H9 (cell line): ENCODE results near the gene IFNL1. TPM values are rescaled to one million over a fixed set of nuclear protein-coding genes. Genes with fewer than 3 reads are reported as not detected.

Experiments
- DNase-seq: peaks from one replicate; pipeline ENCODE4 v3.0.0-alpha.2; 2017
- H2AFZ ChIP-seq: one replicate; pipeline ENCODE4 v1.6.1; 2013; ENCODE audit warnings: mild to moderate bottlenecking, low read length, control low read depth, moderate library complexity
- H2AK5ac ChIP-seq: 2 replicates; pipeline ENCODE4 v1.6.1; 2013; ENCODE audit warnings: low read length, control low read depth, mixed read lengths; ENCODE audit not compliant: insufficient read length
- H2BK120ac ChIP-seq: one replicate; pipeline ENCODE4 v1.6.1; 2013; ENCODE audit warnings: low read depth, mild to moderate bottlenecking, low read length, control low read depth, inconsistent platforms; ENCODE audit not compliant: poor library complexity, severe bottlenecking
- H2BK12ac ChIP-seq: 2 replicates; pipeline ENCODE4 v1.6.1; 2013; ENCODE audit warnings: low read length, control low read depth, mixed read lengths, low read depth; ENCODE audit not compliant: insufficient read length
- H2BK15ac ChIP-seq: 2 replicates; pipeline ENCODE4 v1.6.1; 2013; ENCODE audit warnings: low read depth, low read length, control low read depth
- H2BK20ac ChIP-seq: one replicate; pipeline ENCODE4 v1.6.1; 2013; ENCODE audit warnings: low read depth, mild to moderate bottlenecking, low read length, control low read depth, inconsistent platforms; ENCODE audit not compliant: poor library complexity, severe bottlenecking
- H2BK5ac ChIP-seq: 2 replicates; pipeline ENCODE4 v1.6.1; 2013; ENCODE audit warnings: low read length, control low read depth, mixed read lengths; ENCODE audit not compliant: insufficient read length
- H3K14ac ChIP-seq: 2 replicates; pipeline ENCODE4 v1.6.1; 2013; ENCODE audit warnings: low read length, control low read depth; ENCODE audit not compliant: insufficient read depth
- H3K18ac ChIP-seq: 2 replicates; pipeline ENCODE4 v1.6.1; 2013; ENCODE audit warnings: low read depth, mild to moderate bottlenecking, mixed read lengths, low read length, control low read depth; ENCODE audit not compliant: insufficient read length
- H3K23ac ChIP-seq: 2 replicates; pipeline ENCODE4 v1.6.1; 2013; ENCODE audit warnings: low read length, control low read depth, mixed read lengths, low read depth; ENCODE audit not compliant: insufficient read length
- H3K23me2 ChIP-seq: 2 replicates; pipeline ENCODE4 v1.6.1; 2013; ENCODE audit warnings: low read depth, mild to moderate bottlenecking, mixed read lengths, low read length, control low read depth; ENCODE audit not compliant: insufficient read length, poor library complexity, severe bottlenecking
- H3K27ac ChIP-seq: 2 replicates; pipeline ENCODE4 v1.5.1; 2013; ENCODE audit warnings: low read length, control low read depth, mixed read lengths, low read depth; ENCODE audit not compliant: insufficient read length
- H3K27me3 ChIP-seq: 2 replicates; pipeline ENCODE4 v1.6.1; 2013; ENCODE audit warnings: low read length, control low read depth, inconsistent platforms; ENCODE audit not compliant: insufficient read depth
- H3K4ac ChIP-seq: 2 replicates; pipeline ENCODE4 v1.6.1; 2013; ENCODE audit warnings: low read depth, mild to moderate bottlenecking, control low read depth, inconsistent platforms, low read length, moderate library complexity
- H3K4me1 ChIP-seq: 2 replicates; pipeline ENCODE4 v1.6.1; 2013; ENCODE audit warnings: low read length, control low read depth, inconsistent platforms; ENCODE audit not compliant: insufficient read depth
- H3K4me2 ChIP-seq: 2 replicates; pipeline ENCODE4 v1.6.1; 2013; ENCODE audit warnings: low read length, control low read depth, mixed read lengths; ENCODE audit not compliant: insufficient read length, insufficient read depth
- H3K56ac ChIP-seq: 2 replicates; pipeline ENCODE4 v1.6.1; 2013; ENCODE audit warnings: low read depth, mild to moderate bottlenecking, mixed read lengths, low read length, control low read depth; ENCODE audit not compliant: insufficient read length
- H3K79me1 ChIP-seq: 2 replicates; pipeline ENCODE4 v1.6.1; 2013; ENCODE audit warnings: low read depth, mild to moderate bottlenecking, moderate library complexity, low read length, control low read depth, inconsistent platforms; ENCODE audit not compliant: insufficient read depth, poor library complexity, severe bottlenecking
- H3K79me2 ChIP-seq: 2 replicates; pipeline ENCODE4 v1.6.1; 2013; ENCODE audit warnings: low read length, control low read depth, inconsistent platforms; ENCODE audit not compliant: insufficient read depth
- H3K9ac ChIP-seq: 2 replicates; pipeline ENCODE4 v1.6.1; 2013; ENCODE audit warnings: low read length, control low read depth, mixed read lengths; ENCODE audit not compliant: insufficient read length; ENCODE audit errors: extremely low read depth
- H3K9me3 ChIP-seq: one replicate; pipeline ENCODE4 v1.6.1; 2013; ENCODE audit warnings: low read depth, low read length, inconsistent platforms; ENCODE audit not compliant: control insufficient read depth
- H3T11ph ChIP-seq: one replicate; pipeline ENCODE4 v1.6.1; 2013; ENCODE audit warnings: mild to moderate bottlenecking, low read length, control low read depth, inconsistent platforms
- H4K20me1 ChIP-seq: one replicate; pipeline ENCODE4 v1.6.1; 2013; ENCODE audit not compliant: control insufficient read depth, insufficient read length, insufficient read depth
- H4K5ac ChIP-seq: 2 replicates; pipeline ENCODE4 v1.6.1; 2013; ENCODE audit warnings: low read depth, mild to moderate bottlenecking, mixed read lengths, low read length, control low read depth; ENCODE audit not compliant: insufficient read length
- H4K8ac ChIP-seq: replicated peaks from 2 replicates; pipeline ENCODE4 v1.6.1; 2013; ENCODE audit warnings: low read length, control low read depth, mixed read lengths, low read depth; ENCODE audit not compliant: insufficient read length
- H4K91ac ChIP-seq: 2 replicates; pipeline ENCODE4 v1.6.1; 2013; ENCODE audit warnings: low read depth, mild to moderate bottlenecking, moderate library complexity, mixed read lengths, low read length, control low read depth; ENCODE audit not compliant: insufficient read length
- H3K27ac Mint-ChIP-seq, 3 experiments: 2 replicates in 2 of 3; 3 replicates in 1 of 3; pipeline ENCODE4 v1.8.0; 2020 to 2021; ENCODE audit warnings: mixed read lengths in 3 of 3, mild to moderate bottlenecking in 1 of 3, moderate library complexity in 1 of 3
- H3K27me3 Mint-ChIP-seq: 2 replicates; pipeline ENCODE4 v1.8.0; 2021; ENCODE audit warnings: low read depth, mild to moderate bottlenecking, moderate library complexity, mixed read lengths
- H3K36me3 Mint-ChIP-seq, 3 experiments: 2 replicates in 2 of 3; 3 replicates in 1 of 3; pipeline ENCODE4 v1.8.0; 2020 to 2021; ENCODE audit warnings: low read depth in 3 of 3, mixed read lengths in 3 of 3; ENCODE audit not compliant: insufficient read depth in 1 of 3
- H3K4me1 Mint-ChIP-seq, 2 experiments: 2 replicates each; pipeline ENCODE4 v1.8.0; 2020; ENCODE audit warnings: mixed read lengths in 2 of 2
- H3K4me3 Mint-ChIP-seq, 2 experiments: 2 replicates in 1 of 2; 3 replicates in 1 of 2; pipeline ENCODE4 v1.8.0; 2020 to 2021; ENCODE audit warnings: mild to moderate bottlenecking in 2 of 2, mixed read lengths in 2 of 2, moderate library complexity in 1 of 2
- H3K9me3 Mint-ChIP-seq, 2 experiments: 2 replicates in 1 of 2; 3 replicates in 1 of 2; pipeline ENCODE4 v1.8.0; 2020; ENCODE audit warnings: mild to moderate bottlenecking in 2 of 2, mixed read lengths in 2 of 2, moderate library complexity in 1 of 2
- CTCF ChIP-seq: fragments of 200-600 bp; sonication (generic); conservative IDR thresholded peaks from 3 replicates; pipeline ENCODE4 v1.8.0; 2021; ENCODE audit warnings: antibody characterized with exemption, mild to moderate bottlenecking
- WGBS: extraction: QIAGEN DNeasy Blood & Tissue Kit; methylation state at CpG from one replicate; pipeline ENCODE4 v1.1.7; 2013; ENCODE audit warnings: missing lambda C conversion rate, low lambda C conversion rate, mixed read lengths; ENCODE audit not compliant: insufficient read length; ENCODE audit errors: extremely low coverage; 5-methylcytosine and 5-hydroxymethylcytosine counted together
- total RNA-seq: library from RNA; stranded (reverse); gene quantifications from 2 replicates; pipeline ENCODE4 v1.2.1, GENCODE V29; 2021

The IFNL1 gene
- total RNA-seq, 1 experiment from 2014 or later: not detected

- no peak overlapping the region for H2BK20ac ChIP-seq
- Mint-ChIP-seq H3K9me3 (no peaks in the 10 kb centered on the region), H3K27ac (no peak overlapping the region), H3K4me1 (peaks cover 2 to 5% of the 10 kb centered on the region in 2 experiments; a peak in 2 of 4 replicates), H3K4me3 (no peak overlapping the region), H3K27me3 (peaks cover 95% of the 10 kb centered on the region), H3K36me3 (no peaks in the 10 kb centered on the region)
- H3K14ac ChIP-seq: no peak overlapping the region
- H4K91ac ChIP-seq: no peak overlapping the region
- H3K79me1 ChIP-seq: no peaks in the 10 kb centered on the region
- H3K23me2 ChIP-seq: peaks cover 9% of the 10 kb centered on the region
- no peak overlapping the region for H2BK15ac ChIP-seq
- H3K18ac ChIP-seq: no peak overlapping the region
- no peak overlapping the region for H2BK120ac ChIP-seq
- WGBS: no CpG with 5 or more reads among the region's 3 CpGs
- no peak overlapping the region for H4K8ac ChIP-seq
- no peaks in the 10 kb centered on the region for H3K4me1 ChIP-seq
- no peaks in the 10 kb centered on the region for H3K79me2 ChIP-seq
- H3K9ac ChIP-seq: no peak overlapping the region
- no peak overlapping the region for H4K5ac ChIP-seq
- H4K20me1 ChIP-seq: no peaks in the 10 kb centered on the region
- H3K4me2 ChIP-seq: no peak overlapping the region
- H3K9me3 ChIP-seq: no peaks in the 10 kb centered on the region
- peaks cover 34% of the 10 kb centered on the region; the same call in 1 of the 2 replicates for H3K27me3 ChIP-seq
- no peak overlapping the region for H2AFZ ChIP-seq
- H3K4ac ChIP-seq: no peak overlapping the region
- H3K27ac ChIP-seq: no peak overlapping the region
- H3T11ph ChIP-seq: no peak overlapping the region
- H3K56ac ChIP-seq: no peak overlapping the region
- TF ChIP-seq CTCF: no peak
- no peak for DNase-seq
- H2BK5ac ChIP-seq: no peak overlapping the region
- H2BK12ac ChIP-seq: no peak overlapping the region
- H2AK5ac ChIP-seq: no peak overlapping the region
- H3K23ac ChIP-seq: no peak overlapping the region
Observed at GRCh38 chr19:39251846-39252245, 44.4 kb upstream of the IFNL1 start.
